HFFc6 (cell line): ENCODE measurements around the gene GET3. TPM values are rescaled to one million over a fixed set of nuclear protein-coding genes. Genes with fewer than 3 reads are reported as not detected.
A peak's percentile ranks its signal among the peaks of the same experiment; 100 is the strongest.
"Not testable (repeated sequence)": the region's sequence is repeated elsewhere in the genome, so short reads cannot be mapped to it uniquely, and the experiment has no call there.

ENCODE experiments used
- DNase-seq: peaks from one replicate; pipeline ENCODE4 v3.0.0-alpha.2; 2018
- H3K27ac Mint-ChIP-seq: 2 replicates; pipeline ENCODE4 v1.8.0; 2020; ENCODE audit warnings: mild to moderate bottlenecking, mixed read lengths
- H3K27me3 Mint-ChIP-seq: 2 replicates; pipeline ENCODE4 v1.8.0; 2021; ENCODE audit warnings: mild to moderate bottlenecking, moderate library complexity, mixed read lengths; ENCODE audit not compliant: insufficient read depth
- H3K36me3 Mint-ChIP-seq: 2 replicates; pipeline ENCODE4 v1.8.0; 2021; ENCODE audit warnings: low read depth, mixed read lengths
- H3K4me1 Mint-ChIP-seq: 2 replicates; pipeline ENCODE4 v1.8.0; 2020; ENCODE audit warnings: low read depth, mixed read lengths
- H3K4me3 Mint-ChIP-seq: 2 replicates; pipeline ENCODE4 v1.8.0; 2020; ENCODE audit warnings: mild to moderate bottlenecking, moderate library complexity, mixed read lengths
- H3K9me3 Mint-ChIP-seq: 2 replicates; pipeline ENCODE4 v1.8.0; 2020; ENCODE audit warnings: mild to moderate bottlenecking, mixed read lengths
- total RNA-seq, 6 experiments: library from RNA; stranded (reverse); fragmentation: NEBNext Ultra II Directional; extraction: Animal tissue kit (Norgen Biotek cat#: 25700); gene quantifications; 2 replicates in 1 of 6; 3 replicates in 5 of 6; pipeline ENCODE4 v1.2.3, GENCODE V29; 2021
- TF ChIP-seq, protein P1 (sequence below): fragments of 200-600 bp; sonication (generic); IDR thresholded peaks from 2 replicates; pipeline ENCODE4 v1.5.0; 2021; ENCODE audit warnings: antibody characterized with exemption, mild to moderate bottlenecking

Gene GET3
- total RNA-seq, 6 experiments from 2014 or later = 97.0 to 116 (median 107) TPM

DNA sequence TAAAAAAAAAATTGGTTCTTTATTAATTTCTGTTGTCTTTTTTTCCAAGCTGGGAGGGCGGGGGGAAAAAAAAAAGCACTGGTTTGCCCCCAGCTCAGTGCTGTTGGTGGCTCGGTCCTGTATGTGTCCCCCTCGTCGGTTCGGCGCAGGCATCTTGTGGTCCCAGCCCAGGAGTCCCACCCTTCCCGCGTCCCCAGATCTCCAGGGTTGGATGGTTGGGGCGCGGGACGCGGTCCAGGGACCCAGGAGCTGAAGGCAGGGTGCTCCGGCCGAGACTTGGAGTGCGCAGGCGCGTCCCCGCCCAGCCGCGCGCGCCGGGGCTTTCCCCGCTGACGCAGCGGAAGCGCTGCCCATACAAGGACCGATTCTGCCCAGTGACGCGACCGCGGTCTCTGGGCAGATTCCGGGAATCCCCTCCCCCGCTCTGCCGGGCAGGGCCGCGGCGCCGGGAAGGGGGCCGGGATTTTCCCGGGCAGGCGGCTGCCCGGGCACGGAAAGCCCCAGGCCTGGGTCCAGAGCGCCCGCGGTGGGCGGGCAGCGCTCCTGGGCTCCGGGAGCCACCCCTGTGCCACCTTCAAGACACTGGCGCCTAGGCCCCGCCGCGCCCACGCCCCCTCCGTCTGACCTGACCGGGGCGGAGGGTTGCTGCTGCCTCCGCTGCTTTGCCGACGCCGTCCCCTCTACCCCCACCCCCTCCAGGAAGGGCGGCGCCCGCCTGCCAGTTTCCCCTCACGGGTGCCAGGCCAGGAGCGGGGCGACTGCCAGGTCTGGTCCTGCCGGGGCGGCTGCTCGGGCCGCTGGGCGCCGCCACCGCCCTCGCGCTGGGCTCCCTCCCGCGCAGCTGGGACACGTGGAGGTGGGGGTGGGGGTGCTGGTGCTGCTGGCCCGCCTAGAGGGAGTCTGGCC is 56.2 kb downstream of the GET3 start:
- Mint-ChIP-seq H3K27ac (peak overlapping the region; percentile 94), H3K4me3 (peak overlapping the region; percentile 94), H3K36me3 (peaks cover 4% of the 10 kb centered on the region), H3K27me3 (peaks cover 44% of the 10 kb centered on the region), H3K4me1 (peaks cover 40% of the 10 kb centered on the region), H3K9me3 (peaks cover 4% of the 10 kb centered on the region; the same call in 1 of the 2 replicates)
- peak; percentile 89 for DNase-seq
- TF ChIP-seq, protein P1, sequence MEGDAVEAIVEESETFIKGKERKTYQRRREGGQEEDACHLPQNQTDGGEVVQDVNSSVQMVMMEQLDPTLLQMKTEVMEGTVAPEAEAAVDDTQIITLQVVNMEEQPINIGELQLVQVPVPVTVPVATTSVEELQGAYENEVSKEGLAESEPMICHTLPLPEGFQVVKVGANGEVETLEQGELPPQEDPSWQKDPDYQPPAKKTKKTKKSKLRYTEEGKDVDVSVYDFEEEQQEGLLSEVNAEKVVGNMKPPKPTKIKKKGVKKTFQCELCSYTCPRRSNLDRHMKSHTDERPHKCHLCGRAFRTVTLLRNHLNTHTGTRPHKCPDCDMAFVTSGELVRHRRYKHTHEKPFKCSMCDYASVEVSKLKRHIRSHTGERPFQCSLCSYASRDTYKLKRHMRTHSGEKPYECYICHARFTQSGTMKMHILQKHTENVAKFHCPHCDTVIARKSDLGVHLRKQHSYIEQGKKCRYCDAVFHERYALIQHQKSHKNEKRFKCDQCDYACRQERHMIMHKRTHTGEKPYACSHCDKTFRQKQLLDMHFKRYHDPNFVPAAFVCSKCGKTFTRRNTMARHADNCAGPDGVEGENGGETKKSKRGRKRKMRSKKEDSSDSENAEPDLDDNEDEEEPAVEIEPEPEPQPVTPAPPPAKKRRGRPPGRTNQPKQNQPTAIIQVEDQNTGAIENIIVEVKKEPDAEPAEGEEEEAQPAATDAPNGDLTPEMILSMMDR = 0 out of 2 replicates have a peak, but pooled peaks have one; percentile 7

DNA sequence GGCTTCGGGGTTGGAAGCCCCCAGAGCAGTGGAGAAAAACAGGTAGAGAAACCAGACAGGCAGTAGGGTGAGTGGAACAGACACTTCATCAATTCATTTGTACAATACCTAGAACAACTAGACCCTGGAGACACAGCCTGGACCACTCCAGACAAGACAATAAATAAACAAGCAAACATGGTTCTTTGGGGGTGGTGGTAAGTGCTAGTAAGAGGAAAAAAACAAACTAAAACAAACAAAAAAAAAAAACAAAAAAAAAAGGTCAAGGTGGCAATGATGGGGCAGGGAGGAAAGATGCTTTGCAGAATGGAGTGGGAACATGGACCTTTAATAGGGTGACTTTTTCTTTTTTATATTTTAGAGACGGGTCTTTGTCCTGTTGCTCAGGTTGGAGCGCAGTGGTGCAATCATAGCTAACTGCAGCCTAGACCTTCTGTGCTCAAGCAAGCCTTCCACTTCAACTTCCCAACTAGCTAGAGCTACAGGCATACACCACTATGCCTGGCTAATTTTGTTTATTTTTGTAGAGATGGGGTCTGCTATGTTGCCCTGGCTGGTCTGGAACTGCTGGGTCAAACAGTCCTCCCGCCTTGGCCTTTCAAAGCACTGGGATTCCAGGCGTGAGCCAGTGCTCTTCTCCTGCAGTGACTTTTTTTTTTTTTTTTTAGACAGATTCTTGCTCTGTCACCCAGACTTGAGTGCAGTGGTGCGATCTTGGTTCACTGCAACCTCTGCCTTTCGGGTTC is 57.1 kb downstream of the GET3 start:
- TF ChIP-seq, protein P1 = no peak
- peak overlapping the region; percentile 87 for H3K27ac Mint-ChIP-seq
- peaks cover 4% of the 10 kb centered on the region; the same call in 1 of the 2 replicates for H3K9me3 Mint-ChIP-seq
- peaks cover 4% of the 10 kb centered on the region for H3K36me3 Mint-ChIP-seq
- peaks cover 44% of the 10 kb centered on the region for H3K27me3 Mint-ChIP-seq
- peaks cover 32% of the 10 kb centered on the region for H3K4me1 Mint-ChIP-seq
- peak overlapping the region; percentile 81 for H3K4me3 Mint-ChIP-seq
- DNase-seq = no peak

DNA sequence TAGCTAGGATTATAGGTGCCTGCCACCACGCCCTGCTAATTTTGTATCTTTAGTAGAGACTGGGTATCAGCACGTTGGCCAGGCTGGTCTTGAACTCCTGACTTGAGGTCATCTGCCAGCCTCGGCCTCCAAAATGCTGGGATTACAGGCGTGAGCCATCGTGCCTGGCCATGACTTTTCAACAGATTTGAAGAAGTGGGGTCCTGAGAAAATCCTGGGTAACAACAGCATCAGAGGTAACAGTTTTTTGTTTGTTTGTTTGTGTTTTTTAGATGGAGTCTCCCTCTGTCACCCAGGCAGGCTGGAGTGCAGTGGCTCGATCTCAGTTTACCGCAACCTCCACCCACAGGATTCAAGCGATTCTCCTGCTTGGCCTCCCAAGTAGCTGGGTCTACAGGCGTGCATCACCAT is 57.7 kb downstream of the GET3 start:
- DNase-seq = no peak
- H3K4me3 Mint-ChIP-seq = peak overlapping the region; percentile 81
- H3K27me3 Mint-ChIP-seq = peaks cover 44% of the 10 kb centered on the region
- H3K9me3 Mint-ChIP-seq = peaks cover 4% of the 10 kb centered on the region; the same call in 1 of the 2 replicates
- H3K27ac Mint-ChIP-seq = peak overlapping the region; percentile 87
- H3K4me1 Mint-ChIP-seq = peaks cover 31% of the 10 kb centered on the region
- TF ChIP-seq, protein P1 = no peak
- peaks cover 4% of the 10 kb centered on the region for H3K36me3 Mint-ChIP-seq

DNA sequence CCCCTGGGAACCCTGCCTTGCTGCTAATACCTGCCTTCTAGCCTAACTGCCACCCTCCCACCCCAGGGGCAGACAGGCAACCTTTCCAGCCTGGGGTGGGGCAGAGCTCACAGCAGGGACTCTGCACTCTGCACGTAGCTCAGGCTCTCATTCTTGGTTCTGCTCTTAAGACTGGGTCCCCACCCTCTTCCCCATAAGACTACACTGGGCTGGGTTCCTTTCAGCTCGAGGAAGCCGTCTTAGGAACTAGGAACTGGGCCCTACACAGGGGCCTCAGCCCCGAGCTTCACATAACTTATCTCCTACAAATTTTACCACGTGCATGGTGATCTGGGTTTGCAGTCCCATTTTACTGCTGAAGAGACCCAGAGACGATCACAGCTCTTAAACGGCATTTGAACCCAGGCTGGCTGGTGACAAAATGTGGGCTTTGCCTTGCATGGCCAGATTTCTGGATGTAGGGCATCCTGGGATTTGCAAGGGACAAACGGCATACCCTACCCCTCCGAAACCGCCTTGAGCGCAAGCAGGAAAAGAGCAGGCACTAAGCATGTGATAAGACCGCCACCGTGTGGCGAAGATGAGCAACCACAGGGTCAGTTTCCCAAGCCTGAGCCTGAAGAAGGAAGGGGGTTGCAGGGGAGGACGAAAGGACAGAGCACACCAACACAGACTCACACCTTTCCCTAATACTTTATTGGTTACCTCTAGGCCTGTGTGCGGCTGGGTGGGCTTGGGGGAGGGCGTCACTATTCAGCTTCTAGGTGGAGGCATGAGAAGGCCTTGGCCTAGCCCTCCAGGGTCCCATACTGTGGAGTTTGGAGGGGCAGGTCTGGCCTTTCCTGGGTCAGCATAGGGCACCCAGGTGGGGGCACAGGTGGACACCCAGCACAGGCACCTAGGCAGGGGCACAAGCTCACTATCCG is 59.1 kb downstream of the GET3 start:
- Mint-ChIP-seq H3K27ac (peak overlapping the region; percentile 51), H3K4me3 (peak overlapping the region; percentile 43), H3K27me3 (peaks cover 40% of the 10 kb centered on the region), H3K4me1 (peaks cover 30% of the 10 kb centered on the region), H3K36me3 (peaks cover 4% of the 10 kb centered on the region), H3K9me3 (peaks cover 4% of the 10 kb centered on the region; the same call in 1 of the 2 replicates)
- TF ChIP-seq, protein P1 = peak; percentile 96
- peak; percentile 60 for DNase-seq

DNA sequence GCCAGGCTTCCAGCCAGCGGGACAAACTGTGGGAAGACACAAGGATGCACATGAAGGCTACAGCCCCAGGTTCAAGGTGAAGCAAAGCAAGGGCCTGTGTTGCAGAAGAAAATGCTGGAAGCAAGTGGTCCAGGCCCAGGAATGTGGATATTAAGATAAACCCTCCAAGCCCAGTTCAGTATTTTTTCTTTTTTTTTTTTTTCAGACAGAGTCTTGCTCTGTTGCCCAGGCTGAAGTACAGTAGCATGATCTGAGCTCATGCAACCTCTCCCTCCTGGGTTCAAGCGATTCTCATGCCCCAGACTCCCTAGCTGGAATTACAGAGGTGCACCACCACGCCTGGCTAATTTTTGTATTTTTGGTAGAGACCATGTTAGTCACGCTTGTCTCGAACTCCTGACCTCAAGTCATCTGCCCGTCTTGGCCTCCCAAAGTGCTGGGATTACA is 59.9 kb downstream of the GET3 start:
- peaks cover 33% of the 10 kb centered on the region for H3K27me3 Mint-ChIP-seq
- no peak overlapping the region for H3K4me3 Mint-ChIP-seq
- peaks cover 4% of the 10 kb centered on the region for H3K36me3 Mint-ChIP-seq

DNA sequence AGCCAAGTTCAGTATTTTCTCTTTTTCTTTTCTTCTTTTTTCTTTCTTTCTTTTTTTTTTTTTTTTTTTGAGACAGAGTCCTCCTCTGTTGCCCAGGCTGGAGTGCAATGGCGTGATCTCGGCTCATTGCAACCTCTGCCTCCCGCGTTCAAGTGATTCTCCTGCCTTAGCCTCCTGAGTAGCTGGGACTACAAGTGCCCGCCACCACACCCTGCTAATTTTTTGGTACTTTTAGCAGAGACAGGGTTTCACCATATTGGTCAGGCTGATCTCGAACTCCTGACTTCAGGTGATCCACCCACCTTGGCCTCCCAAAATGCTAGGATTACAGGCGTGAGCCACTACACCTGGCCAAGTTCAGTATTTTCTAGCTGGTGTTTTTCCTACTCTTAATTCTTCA is 60.3 kb downstream of the GET3 start:
- H3K36me3 Mint-ChIP-seq = not testable (repeated sequence)

More for the DNA sequence above, 59.9 kb downstream of the GET3 start:
- H3K9me3 Mint-ChIP-seq = no peaks in the 10 kb centered on the region
- no peak for DNase-seq
- TF ChIP-seq, protein P1 = no peak
- H3K4me1 Mint-ChIP-seq = peaks cover 32% of the 10 kb centered on the region
- no peak overlapping the region for H3K27ac Mint-ChIP-seq

More for the DNA sequence above, 60.3 kb downstream of the GET3 start:
- H3K9me3 Mint-ChIP-seq, H3K27ac Mint-ChIP-seq, H3K4me3 Mint-ChIP-seq, DNase-seq: not testable (repeated sequence)
- H3K4me1 Mint-ChIP-seq = peaks cover 37% of the 10 kb centered on the region
- peaks cover 31% of the 10 kb centered on the region for H3K27me3 Mint-ChIP-seq
